K562 (cell line): ENCODE measurements around the gene TGFB1I1. TPM values are rescaled to one million over a fixed set of nuclear protein-coding genes. Genes with fewer than 3 reads are reported as not detected.

Experiments
- ATAC-seq: fragments of 200-7000 bp; cut with Tn5 transposase; 3 replicates; pipeline ENCODE4 v1.9.1; 2020; ENCODE audit warnings: moderate library complexity
- BruUV-seq: library from RNA; stranded (reverse); fragments of 400-500 nt; replicated peaks from 2 replicates; lab custom pipeline; 2021; lab: Mats Ljungman, UMichigan
- CTCF ChIA-PET: fragments of 300-600 bp; formaldehyde crosslinking; extraction: SDS; loops from one replicate; lab custom pipeline; 2021; ENCODE audit warnings: low intra/inter-chr PET ratio; lab: Yijun Ruan, JAX
- POLR2A ChIA-PET: fragments of 300-600, 350-650 bp; sonication (Branson Sonifier 250); formaldehyde crosslinking; extraction: SDS; loops from one replicate; lab custom pipeline; 2021; ENCODE audit warnings: antibody characterized with exemption, inconsistent platforms; lab: Yijun Ruan, JAX
- DNase-seq, 4 experiments: peaks; one replicate each; pipeline versions ENCODE4 v3.0.0 to v3.0.0-alpha.2; 2011 to 2018; ENCODE audit warnings: low spot score in 3 of 4, mixed read lengths in 3 of 4; ENCODE audit errors: extremely low read depth in 1 of 4
- FAIRE-seq: peaks from 2 replicates; lab custom pipeline; 2011; peaks lifted over from hg19 to GRCh38; lab: Jason Lieb, UNC
- H2AFZ ChIP-seq: 2 replicates; pipeline ENCODE4 v1.6.0; 2011; ENCODE audit warnings: low read depth, low read length, control low read depth, inconsistent platforms
- H3K27ac ChIP-seq: fragments of 200-600 bp; 3 replicates; pipeline ENCODE4 v1.8.0; 2011; ENCODE audit warnings: low read depth, mild to moderate bottlenecking, control low read depth, inconsistent platforms, low read length, moderate library complexity, mixed read lengths; ENCODE audit errors: extremely low read depth
- H3K27me3 ChIP-seq, 2 experiments: fragments of 300-600 bp in 1 of 2; 2 replicates in 1 of 2; 3 replicates in 1 of 2; pipeline versions ENCODE4 v1.6.0 to v1.8.0; 2011; ENCODE audit warnings: inconsistent platforms in 2 of 2, low read length in 2 of 2, mild to moderate bottlenecking in 1 of 2, mixed read lengths in 1 of 2, moderate library complexity in 1 of 2; ENCODE audit not compliant: control insufficient read depth in 2 of 2, insufficient read depth in 2 of 2
- H3K36me3 ChIP-seq: fragments of 300-600 bp; 3 replicates; pipeline ENCODE4 v1.8.0; 2011; ENCODE audit warnings: mild to moderate bottlenecking, low read length, inconsistent platforms; ENCODE audit not compliant: control insufficient read depth, insufficient read depth
- H3K4me1 ChIP-seq, 2 experiments: fragments of 200-600 bp in 1 of 2; replicated peaks in 1 of 2; 2 replicates in 1 of 2; 3 replicates in 1 of 2; pipeline versions ENCODE4 v1.5.1 to v1.8.0; 2011; ENCODE audit warnings: inconsistent platforms in 2 of 2, low read length in 2 of 2, mild to moderate bottlenecking in 1 of 2, mixed read lengths in 1 of 2, moderate library complexity in 1 of 2; ENCODE audit not compliant: control insufficient read depth in 2 of 2, insufficient read depth in 2 of 2
- H3K4me2 ChIP-seq: 2 replicates; pipeline ENCODE4 v1.6.1; 2011; ENCODE audit warnings: low read length, control low read depth, inconsistent platforms, mixed read lengths; ENCODE audit not compliant: insufficient read depth
- H3K4me3 ChIP-seq: fragments of 200-600 bp; sonication (generic), shearing (Covaris generic); 2 replicates; pipeline ENCODE4 v1.5.1; 2016; ENCODE audit warnings: control low read depth, inconsistent platforms
- H3K79me2 ChIP-seq: fragments of 200-600 bp; 3 replicates; pipeline ENCODE4 v1.8.0; 2011; ENCODE audit warnings: low read length, inconsistent platforms; ENCODE audit not compliant: control insufficient read depth, insufficient read depth
- H3K9ac ChIP-seq, 2 experiments: 2 replicates each; pipeline versions ENCODE4 v1.6.0 to v1.6.1; 2011; ENCODE audit warnings: low read depth in 2 of 2, low read length in 2 of 2, control low read depth in 1 of 2, inconsistent platforms in 1 of 2, mild to moderate bottlenecking in 1 of 2, mixed read lengths in 1 of 2; ENCODE audit not compliant: insufficient read depth in 1 of 2
- H3K9me1 ChIP-seq: one replicate; pipeline ENCODE4 v1.6.0; 2011; ENCODE audit warnings: inconsistent platforms, mild to moderate bottlenecking, low read length, moderate library complexity; ENCODE audit not compliant: control insufficient read depth, insufficient read depth
- H3K9me3 ChIP-seq: replicated peaks from 2 replicates; pipeline ENCODE4 v1.5.1; 2011; ENCODE audit warnings: low read depth, low read length, inconsistent platforms; ENCODE audit not compliant: control insufficient read depth, insufficient read depth
- H4K20me1 ChIP-seq: replicated peaks from 2 replicates; pipeline ENCODE4 v1.6.1; 2011; ENCODE audit warnings: low read length, inconsistent platforms, mixed read lengths; ENCODE audit not compliant: control insufficient read depth, insufficient read depth
- BCOR ChIP-seq: fragments of 450-650 bp; IDR thresholded peaks from 2 replicates; pipeline ENCODE4 v1.6.1; 2016
- CEBPZ ChIP-seq: fragments of 150-350 bp; IDR thresholded peaks from 2 replicates; pipeline ENCODE4 v1.6.1; 2014; ENCODE audit warnings: low read depth, mild to moderate bottlenecking, low read length, borderline replicate concordance
- CREM ChIP-seq: IDR thresholded peaks from 2 replicates; pipeline ENCODE4 v1.6.1; 2014; ENCODE audit warnings: antibody characterized with exemption, low read depth
- FIP1L1 ChIP-seq: fragments of 200-400 bp; formaldehyde crosslinking; IDR thresholded peaks from 2 replicates; pipeline ENCODE4 v1.6.1; 2018; ENCODE audit warnings: mild to moderate bottlenecking, low read depth, low read length; ENCODE audit not compliant: poor library complexity, severe bottlenecking
- HBP1 ChIP-seq: fragments of 450-650 bp; formaldehyde crosslinking; IDR thresholded peaks from 2 replicates; pipeline ENCODE4 v1.4.0; 2022; ENCODE audit warnings: missing genetic modification characterization
- MTF1 ChIP-seq: fragments of 250-450 bp; sonication (Bioruptor Pico); IDR thresholded peaks from 2 replicates; pipeline ENCODE4 v1.9.0; 2021; ENCODE audit warnings: moderate library complexity, mild to moderate bottlenecking, inconsistent platforms, borderline replicate concordance
- PCBP1 ChIP-seq: fragments of 200-400 bp; formaldehyde crosslinking; IDR thresholded peaks from 2 replicates; pipeline ENCODE4 v1.6.1; 2018; ENCODE audit warnings: mild to moderate bottlenecking, low read depth, low read length; ENCODE audit not compliant: poor library complexity, severe bottlenecking
- PCBP2 ChIP-seq: fragments of 200-400 bp; formaldehyde crosslinking; IDR thresholded peaks from 2 replicates; pipeline ENCODE4 v1.6.1; 2018; ENCODE audit warnings: low read length, low read depth, mild to moderate bottlenecking, moderate library complexity; ENCODE audit not compliant: poor library complexity, severe bottlenecking
- SRSF7 ChIP-seq: fragments of 200-400 bp; formaldehyde crosslinking; optimal IDR thresholded peaks from 2 replicates; pipeline ENCODE3; 2017; ENCODE audit warnings: mild to moderate bottlenecking, low read depth, low read length
- TAL1 ChIP-seq: fragments of 450-650 bp; IDR thresholded peaks from 2 replicates; pipeline ENCODE4 v1.6.1; 2016; ENCODE audit warnings: mild to moderate bottlenecking
- THAP12 ChIP-seq: fragments of 250-450 bp; sonication (Bioruptor Pico); IDR thresholded peaks from 2 replicates; pipeline ENCODE4 v1.9.0; 2021; ENCODE audit warnings: mild to moderate bottlenecking, inconsistent platforms
- ZNF696 ChIP-seq: fragments of 250-450 bp; sonication (Bioruptor Pico); conservative IDR thresholded peaks from 2 replicates; pipeline ENCODE4 v1.4.0; 2020; ENCODE audit warnings: mild to moderate bottlenecking, moderate library complexity
- ZNF77 ChIP-seq: fragments of 250-450 bp; sonication (Bioruptor Pico); IDR thresholded peaks from 2 replicates; pipeline ENCODE4 v1.5.0; 2020
- in situ Hi-C: fragments of 300-500 bp; cut with MboI; formaldehyde crosslinking; loops from 4 replicates; pipeline ENCODE4 v1.15.0; 2018; ENCODE audit warnings: inconsistent platforms, mixed read lengths
- intact Hi-C: fragments of 100-400 bp; cut with micrococcal nuclease; formaldehyde crosslinking; loops from 2 replicates; pipeline ENCODE4 v1.14.2; 2022
- polyA plus RNA-seq, 8 experiments: library from polyadenylated mRNA; depleted of rRNA in 4 of 8; stranded (reverse) in 5 of 8; unstranded in 3 of 8; fragments of >200 nt; fragmentation: Nextera tagmentation in 2 of 8; fragmentation: Illumina TruSeq in 1 of 8; extraction: Ambion mirVana in 2 of 8; extraction: Trizol in 1 of 8; gene quantifications; 2 replicates each; pipeline versions ENCODE4 v1.2.1 to v1.2.3, GENCODE V29; 2011 to 2014; ENCODE audit warnings: inconsistent platforms in 1 of 8, missing spikeins in 1 of 8
- total RNA-seq, 7 experiments: library from RNA; depleted of rRNA in 6 of 7; stranded (reverse); fragments of >200 nt in 6 of 7; fragmentation: Illumina TruSeq in 2 of 7; extraction: Trizol in 2 of 7; gene quantifications; 2 replicates each; pipeline versions ENCODE4 v1.2.1 to v1.2.3, GENCODE V29; 2011 to 2021; ENCODE audit warnings: low replicate concordance in 1 of 7
- TF ChIP-seq, protein P1 (sequence below): sonication (generic); formaldehyde crosslinking; IDR thresholded peaks from 2 replicates; pipeline ENCODE4 v1.8.1; 2023; ENCODE audit warnings: mild to moderate bottlenecking, missing genetic modification reagents, moderate library complexity

Gene TGFB1I1
- total and polyA plus RNA-seq, 9 of the 15 experiments (the other 6 are each of a cell fraction or from before 2014, with no cell fraction given): 0.04 to 0.91 (median 0.19) TPM

DNA sequence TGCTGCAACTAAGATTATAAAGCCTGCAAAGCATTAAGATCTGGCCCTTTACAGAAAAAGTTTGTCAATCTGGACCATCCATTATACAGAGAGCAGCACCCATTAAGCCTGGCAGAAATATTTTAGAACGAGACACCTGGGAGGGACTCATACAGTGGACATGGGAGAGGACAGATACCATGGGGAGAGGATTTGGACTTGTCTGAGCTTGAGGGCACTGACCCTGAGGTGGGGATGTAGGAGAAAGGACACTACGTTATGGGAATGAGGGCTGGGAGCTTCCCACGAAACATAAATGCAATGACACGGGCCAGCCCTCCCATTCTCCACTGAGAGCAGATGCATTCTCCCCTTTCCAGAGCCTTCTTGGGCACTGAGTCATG is 30.0 kb downstream of the TGFB1I1 start (continued):
- no peak for TF ChIP-seq CEBPZ
- no peak for TF ChIP-seq BCOR
- TF ChIP-seq SRSF7: no peak
- no peak for TF ChIP-seq ZNF77
- TF ChIP-seq FIP1L1: no peak

DNA sequence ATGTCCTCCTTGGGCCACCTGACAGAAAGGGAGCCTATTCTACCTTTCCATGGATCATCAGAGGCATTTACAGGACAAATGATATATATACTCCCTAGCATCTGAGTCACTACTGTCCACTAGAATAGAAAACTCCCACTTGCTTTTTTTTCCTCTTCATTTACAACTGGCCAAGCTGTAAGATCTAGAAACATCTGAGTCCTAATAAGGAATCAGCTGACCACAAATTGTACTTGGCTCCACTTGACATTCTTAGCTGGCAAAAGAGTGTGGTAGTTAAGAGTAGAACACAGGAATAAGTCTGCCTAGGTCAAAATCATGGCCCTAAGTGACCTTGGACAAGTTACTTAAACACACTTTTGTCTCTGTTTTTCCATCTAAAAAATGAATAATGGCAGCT is 31.0 kb downstream of the TGFB1I1 start:
- Histone ChIP-seq H3K79me2 (peaks cover 14% of the 10 kb centered on the region), H3K27ac (no peak overlapping the region), H3K9me1 (no peaks in the 10 kb centered on the region), H3K4me1 (peaks cover 3 to 13% of the 10 kb centered on the region in 2 experiments; a peak in 2 of 5 replicates), H3K27me3 (no peaks in the 10 kb centered on the region), H4K20me1 (no peaks in the 10 kb centered on the region), H3K4me3 (no peak overlapping the region), H2AFZ (no peak overlapping the region), H3K4me2 (no peak overlapping the region), H3K36me3 (peaks cover 51% of the 10 kb centered on the region), H3K9ac (no peak overlapping the region), H3K9me3 (no peaks in the 10 kb centered on the region)
- no peak for DNase-seq
- FAIRE-seq: no peak
- in situ Hi-C loops (no loop called here), intact Hi-C loops (no loop called here)
- ChIA-PET POLR2A (interaction anchor here (1.1 to 1.9 kb wide), 4 partner anchors 9 to 43 kb away, joined by 3 to 7 read pairs (median 4); no protein-coding TSS in a partner anchor), CTCF (no interaction called here)
- BruUV-seq: no TSS peak
- no peak for ATAC-seq
- TF ChIP-seq MTF1: no peak
- no peak for TF ChIP-seq PCBP1
- no peak for TF ChIP-seq TAL1
- no peak for TF ChIP-seq ZNF696 (CRISPR knock-in tag)
- no peak for TF ChIP-seq PCBP2
- no peak for TF ChIP-seq HBP1
- no peak for TF ChIP-seq CREM
- TF ChIP-seq, protein P1, sequence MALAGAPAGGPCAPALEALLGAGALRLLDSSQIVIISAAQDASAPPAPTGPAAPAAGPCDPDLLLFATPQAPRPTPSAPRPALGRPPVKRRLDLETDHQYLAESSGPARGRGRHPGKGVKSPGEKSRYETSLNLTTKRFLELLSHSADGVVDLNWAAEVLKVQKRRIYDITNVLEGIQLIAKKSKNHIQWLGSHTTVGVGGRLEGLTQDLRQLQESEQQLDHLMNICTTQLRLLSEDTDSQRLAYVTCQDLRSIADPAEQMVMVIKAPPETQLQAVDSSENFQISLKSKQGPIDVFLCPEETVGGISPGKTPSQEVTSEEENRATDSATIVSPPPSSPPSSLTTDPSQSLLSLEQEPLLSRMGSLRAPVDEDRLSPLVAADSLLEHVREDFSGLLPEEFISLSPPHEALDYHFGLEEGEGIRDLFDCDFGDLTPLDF (CRISPR knock-in tag): no peak
- TF ChIP-seq THAP12 (CRISPR knock-in tag): no peak
